IPS-NIHi7 (cell line): ENCODE results near the gene ALX4.
A peak's percentile ranks its signal among the peaks of the same experiment; 100 is the strongest.

Experiments used
- DNase-seq: peaks from one replicate; pipeline ENCODE4 v3.0.0; 2012; ENCODE audit warnings: mixed read lengths; ENCODE audit errors: extremely low spot score

The ALX4 gene

GRCh38 chr11:44300844-44301563, 8.9 kb downstream of the ALX4 start:
- no peak for DNase-seq

GRCh38 chr11:44298862-44299261, 11.1 kb downstream of the ALX4 start:
- DNase-seq = no peak

- no peak for DNase-seq
Observed at GRCh38 chr11:44290208-44290607, 19.7 kb downstream of the ALX4 start.

GRCh38 chr11:44288133-44288526, 21.8 kb downstream of the ALX4 start:
- no peak for DNase-seq

- DNase-seq = no peak
Observed at GRCh38 chr11:44286911-44287310, 23.0 kb downstream of the ALX4 start.

- peak; percentile 95 for DNase-seq
Observed at GRCh38 chr11:44286268-44286880, 23.6 kb downstream of the ALX4 start.

- no peak for DNase-seq
Observed at GRCh38 chr11:44285756-44286155, 24.2 kb downstream of the ALX4 start.

- no peak for DNase-seq
Observed at GRCh38 chr11:44282620-44283019, 27.3 kb downstream of the ALX4 start.

- no peak for DNase-seq
Observed at GRCh38 chr11:44281151-44281550, 28.8 kb downstream of the ALX4 start.

GRCh38 chr11:44280257-44280656, 29.7 kb downstream of the ALX4 start:
- no peak for DNase-seq

GRCh38 chr11:44279483-44279882, 30.5 kb downstream of the ALX4 start:
- no peak for DNase-seq

GRCh38 chr11:44277196-44278090, 32.5 kb downstream of the ALX4 start:
- DNase-seq = no peak

- DNase-seq = no peak
Observed at GRCh38 chr11:44275961-44276550, 33.9 kb downstream of the ALX4 start.

GRCh38 chr11:44275241-44275640, 34.7 kb downstream of the ALX4 start:
- no peak for DNase-seq

GRCh38 chr11:44274404-44274803, 35.5 kb downstream of the ALX4 start:
- no peak for DNase-seq

GRCh38 chr11:44271286-44271685, 38.7 kb downstream of the ALX4 start:
- no peak for DNase-seq

GRCh38 chr11:44270403-44271273, 39.3 kb downstream of the ALX4 start:
- DNase-seq = no peak

GRCh38 chr11:44269369-44270351, 40.3 kb downstream of the ALX4 start:
- DNase-seq = no peak

GRCh38 chr11:44268614-44269080, 41.3 kb downstream of the ALX4 start:
- DNase-seq = no peak
